ENCODE measurements around the gene ABHD8.

The ABHD8 gene

DNA sequence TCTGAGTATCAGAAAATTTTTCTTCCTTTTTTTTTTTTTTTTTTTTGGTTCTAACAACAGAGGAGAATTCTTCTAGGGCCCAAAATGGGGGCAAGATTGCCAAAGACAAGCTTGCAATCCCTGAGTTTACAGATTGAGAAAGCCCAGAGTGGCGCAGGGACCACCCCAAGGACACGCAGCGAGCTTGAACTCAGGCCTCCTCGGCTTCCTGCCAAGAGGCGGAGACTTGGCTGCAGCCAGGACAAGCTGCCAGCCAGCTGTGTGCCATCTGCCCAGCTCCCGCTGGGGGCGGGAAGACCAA, 1.9 kb upstream of the ABHD8 start:
- peak overlapping the region; percentile 89 for H3K4me3 ChIP-seq (ENCODE audit: low read depth, low read length)
- peaks cover 20% of the 10 kb centered on the region for H3K4me1 ChIP-seq
- H3K9ac ChIP-seq = no peak overlapping the region

DNA sequence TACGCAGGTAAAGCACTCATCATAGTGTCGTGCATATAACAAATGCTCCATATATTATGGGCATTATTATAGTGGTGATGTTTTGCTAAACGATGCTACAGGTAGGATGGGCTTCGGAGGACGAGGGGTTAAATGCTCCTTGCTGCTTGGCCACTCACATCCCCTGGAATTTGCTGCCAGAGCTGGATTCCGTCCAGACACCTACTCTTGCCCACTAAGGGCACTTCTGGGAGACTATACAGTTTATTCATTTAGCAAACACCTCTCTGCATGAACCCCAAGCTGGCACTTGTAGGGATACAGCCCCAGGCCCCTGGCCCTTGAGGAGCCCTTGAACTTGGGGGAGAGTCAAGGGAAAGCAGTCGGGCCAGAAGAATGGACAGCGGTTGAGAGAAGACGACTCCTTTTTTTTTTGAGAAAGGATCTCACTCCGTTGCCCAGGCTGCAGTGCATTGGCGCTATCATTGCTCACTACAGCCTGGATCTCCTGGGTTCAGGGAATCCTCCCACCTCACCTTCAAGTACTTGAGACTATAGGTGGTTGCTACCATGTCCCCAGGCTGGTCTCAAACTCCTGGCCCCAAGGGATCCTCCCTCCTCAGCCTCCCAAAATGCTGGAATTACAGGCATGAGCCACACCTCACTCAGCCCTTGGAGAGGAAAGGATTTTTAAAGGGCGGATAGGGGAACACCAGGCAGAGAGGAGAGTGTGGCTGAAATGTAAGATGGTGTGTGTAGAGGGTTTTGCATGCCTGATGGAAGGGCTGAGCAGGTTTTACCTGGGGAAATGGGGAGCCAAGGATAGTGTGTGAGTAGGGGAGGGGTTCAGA, 1.4 kb upstream of the ABHD8 start:
- Histone ChIP-seq H3K4me3 (ENCODE audit: low read depth, low read length) (peak overlapping the region; percentile 5), H3K9me3 (ENCODE audit: control insufficient read depth, low read length) (no peaks in the 10 kb centered on the region), H2AFZ (peak overlapping the region; percentile 92), H3K27me3 (ENCODE audit: control insufficient read depth, insufficient read depth, low read length) (no peaks in the 10 kb centered on the region), H3K9ac (no peak overlapping the region), H3K79me2 (peaks cover 9% of the 10 kb centered on the region), H3K4me1 (peaks cover 18% of the 10 kb centered on the region), H3K4me2 (ENCODE audit: low read length) (peak overlapping the region; percentile 58), H3K27ac (peak overlapping the region; percentile 90), H3K36me3 (ENCODE audit: control insufficient read depth, insufficient read depth, low read length) (no peaks in the 10 kb centered on the region)
- TF ChIP-seq CTCF (IDR thresholded peaks at IDR 0.05) = no peak

More for the DNA sequence above, 1.9 kb upstream of the ABHD8 start:
- no peak for TF ChIP-seq CTCF (IDR thresholded peaks at IDR 0.05)
- H3K36me3 ChIP-seq (ENCODE audit: control insufficient read depth, insufficient read depth, low read length) = no peaks in the 10 kb centered on the region
- H2AFZ ChIP-seq = no peak overlapping the region
- peaks cover 15% of the 10 kb centered on the region for H3K79me2 ChIP-seq
- H3K9me3 ChIP-seq (ENCODE audit: control insufficient read depth, low read length) = no peaks in the 10 kb centered on the region
- H3K4me2 ChIP-seq (ENCODE audit: low read length) = peak overlapping the region; percentile 58
- H3K27me3 ChIP-seq (ENCODE audit: control insufficient read depth, insufficient read depth, low read length) = no peaks in the 10 kb centered on the region
- peak overlapping the region; percentile 90 for H3K27ac ChIP-seq

GRCh38 chr19:17303940-17304267, 679 bp upstream of the ABHD8 start:
- H3K27ac ChIP-seq = peak overlapping the region; percentile 90
- no peaks in the 10 kb centered on the region for H3K36me3 ChIP-seq (ENCODE audit: control insufficient read depth, insufficient read depth, low read length)
- H3K9me3 ChIP-seq (ENCODE audit: control insufficient read depth, low read length) = no peaks in the 10 kb centered on the region
- H3K27me3 ChIP-seq (ENCODE audit: control insufficient read depth, insufficient read depth, low read length) = no peaks in the 10 kb centered on the region
- peaks cover 8% of the 10 kb centered on the region for H3K79me2 ChIP-seq
- H3K4me3 ChIP-seq (ENCODE audit: low read depth, low read length) = peak overlapping the region; percentile 48
- H2AFZ ChIP-seq = peak overlapping the region; percentile 92
- H3K9ac ChIP-seq = no peak overlapping the region
- TF ChIP-seq CTCF (IDR thresholded peaks at IDR 0.05) = no peak
- peaks cover 18% of the 10 kb centered on the region for H3K4me1 ChIP-seq
- H3K4me2 ChIP-seq (ENCODE audit: low read length) = peak overlapping the region; percentile 67

DNA sequence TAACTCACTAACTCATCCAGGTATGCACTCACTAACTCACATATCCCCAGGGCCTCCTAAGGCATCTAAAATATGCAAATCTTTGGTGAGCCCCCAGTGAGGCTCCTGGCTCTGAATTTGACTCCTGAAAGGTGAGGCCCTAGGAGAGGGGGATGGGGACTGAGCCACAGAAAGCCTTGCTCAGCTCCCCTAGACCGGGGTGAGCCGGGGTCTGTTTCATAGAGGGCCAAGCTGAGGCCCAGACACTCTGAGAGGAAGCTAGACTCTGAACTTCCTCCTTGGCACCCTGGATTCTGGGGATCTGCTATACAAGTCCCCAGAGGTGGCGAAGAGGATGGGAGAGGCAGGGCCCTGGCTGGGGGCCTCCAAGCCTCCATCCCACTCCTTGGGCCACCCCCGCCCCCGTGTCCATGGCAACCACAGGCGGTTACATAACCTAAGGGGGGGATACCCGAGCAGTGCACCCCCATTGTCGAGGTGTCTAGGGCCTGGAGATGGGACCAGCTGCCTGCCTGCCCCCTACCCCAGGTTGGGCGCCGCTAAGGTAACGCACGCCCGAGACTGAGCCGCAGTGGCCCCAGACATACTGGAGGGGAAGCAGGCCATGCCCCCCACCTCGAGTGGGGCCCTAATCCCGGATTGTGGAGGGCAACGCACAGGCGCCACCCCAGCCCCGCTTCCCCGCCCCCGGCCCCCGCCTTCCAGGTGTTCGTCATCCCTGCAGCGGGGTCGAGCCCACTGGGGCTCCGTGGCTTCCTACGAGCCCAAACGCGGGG, 646 bp downstream of the ABHD8 start:
- no peaks in the 10 kb centered on the region for H3K36me3 ChIP-seq (ENCODE audit: control insufficient read depth, insufficient read depth, low read length)
- H3K27me3 ChIP-seq (ENCODE audit: control insufficient read depth, insufficient read depth, low read length) = no peaks in the 10 kb centered on the region
- peak overlapping the region; percentile 90 for H3K27ac ChIP-seq
- TF ChIP-seq CTCF (IDR thresholded peaks at IDR 0.05) = no peak
- H3K79me2 ChIP-seq = peaks cover 8% of the 10 kb centered on the region
- peak overlapping the region; percentile 92 for H2AFZ ChIP-seq
- no peaks in the 10 kb centered on the region for H3K9me3 ChIP-seq (ENCODE audit: control insufficient read depth, low read length)
- peak overlapping the region; percentile 75 for H3K4me3 ChIP-seq (ENCODE audit: low read depth, low read length)
- peak overlapping the region; percentile 42 for H3K9ac ChIP-seq
- peaks cover 18% of the 10 kb centered on the region for H3K4me1 ChIP-seq
- H3K4me2 ChIP-seq (ENCODE audit: low read length) = peak overlapping the region; percentile 89

All from parathyroid adenoma (tissue), 2 donors.